ENCODE data around the gene SLC12A5.

DNA sequence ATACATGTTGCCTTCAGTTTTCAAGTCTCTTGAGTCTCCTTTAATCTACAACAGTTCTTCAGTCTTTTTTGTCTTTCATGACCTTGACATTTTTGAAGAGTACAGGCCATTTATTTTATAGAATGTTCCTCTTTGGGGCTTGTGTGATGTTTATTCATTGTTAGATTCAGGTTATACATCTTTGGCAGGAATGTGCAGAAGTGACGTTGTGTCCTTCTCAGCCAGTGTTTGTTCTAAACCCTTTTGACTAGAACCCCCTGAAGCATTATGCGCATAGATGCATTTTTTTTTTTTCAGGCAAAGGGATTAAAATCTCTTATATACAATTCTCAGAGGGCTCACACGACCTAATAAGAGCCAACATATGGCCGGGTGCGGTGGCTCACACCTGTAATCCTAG lies 72.0 kb downstream of the SLC12A5 start:
- TF ChIP-seq, protein P1, sequence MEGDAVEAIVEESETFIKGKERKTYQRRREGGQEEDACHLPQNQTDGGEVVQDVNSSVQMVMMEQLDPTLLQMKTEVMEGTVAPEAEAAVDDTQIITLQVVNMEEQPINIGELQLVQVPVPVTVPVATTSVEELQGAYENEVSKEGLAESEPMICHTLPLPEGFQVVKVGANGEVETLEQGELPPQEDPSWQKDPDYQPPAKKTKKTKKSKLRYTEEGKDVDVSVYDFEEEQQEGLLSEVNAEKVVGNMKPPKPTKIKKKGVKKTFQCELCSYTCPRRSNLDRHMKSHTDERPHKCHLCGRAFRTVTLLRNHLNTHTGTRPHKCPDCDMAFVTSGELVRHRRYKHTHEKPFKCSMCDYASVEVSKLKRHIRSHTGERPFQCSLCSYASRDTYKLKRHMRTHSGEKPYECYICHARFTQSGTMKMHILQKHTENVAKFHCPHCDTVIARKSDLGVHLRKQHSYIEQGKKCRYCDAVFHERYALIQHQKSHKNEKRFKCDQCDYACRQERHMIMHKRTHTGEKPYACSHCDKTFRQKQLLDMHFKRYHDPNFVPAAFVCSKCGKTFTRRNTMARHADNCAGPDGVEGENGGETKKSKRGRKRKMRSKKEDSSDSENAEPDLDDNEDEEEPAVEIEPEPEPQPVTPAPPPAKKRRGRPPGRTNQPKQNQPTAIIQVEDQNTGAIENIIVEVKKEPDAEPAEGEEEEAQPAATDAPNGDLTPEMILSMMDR (conservative IDR thresholded peaks at IDR 0.05 in 1 of 2, IDR thresholded peaks at IDR 0.05 in 1 of 2; ENCODE audit: low read depth in 1 of 2, low read length in 2 of 2) = no peak
- no peak for TF ChIP-seq EZH2 (IDR thresholded peaks at IDR 0.05; ENCODE audit: low read length, missing control alignments)
